ENCODE data around the gene RRP8. TPM values are rescaled to one million over a fixed set of nuclear protein-coding genes. Genes with fewer than 3 reads are reported as not detected.

RRP8 gene
- total and polyA plus RNA-seq, 5 donors from 2014 or later: 21.0 to 30.9 (median 23.6) TPM

DNA sequence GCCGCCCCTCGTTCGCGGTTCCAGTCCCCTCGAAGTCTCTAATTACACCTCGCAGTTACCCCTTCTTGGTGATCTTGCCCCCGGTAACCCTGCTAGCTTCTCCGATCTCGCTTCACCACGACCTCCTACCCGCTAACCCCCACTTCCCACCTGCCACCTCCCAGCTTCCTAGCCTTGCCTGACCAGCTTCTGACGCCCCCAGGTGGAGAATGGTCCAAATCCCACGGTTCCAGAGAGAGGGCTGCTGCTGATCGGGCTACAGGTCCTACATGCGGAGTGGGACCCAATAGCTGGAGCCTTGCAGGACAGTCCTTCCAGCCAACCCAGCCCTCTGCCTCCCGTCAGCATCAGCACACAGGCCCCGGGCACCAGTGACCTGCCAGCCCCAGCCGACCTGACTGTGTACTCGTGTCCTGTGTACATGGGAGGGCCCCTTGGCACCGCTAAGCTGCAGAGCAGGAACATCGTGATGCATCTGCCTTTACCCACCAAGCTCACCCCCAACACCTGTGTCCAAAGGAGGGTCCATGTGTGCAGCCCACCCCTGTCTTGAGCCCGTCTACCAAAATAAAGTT, 31.9 kb downstream of the RRP8 start:
- peaks cover 6 to 13% (median 9%) of the 10 kb centered on the region in 4 donors for H3K4me1 Mint-ChIP-seq
- no peak overlapping the region for H3K27ac Mint-ChIP-seq
- peaks cover 30% of the 10 kb centered on the region for H3K36me3 Mint-ChIP-seq
- H3K36me3 ChIP-seq (ENCODE audit: control insufficient read depth, insufficient read depth, low read length): no peaks in the 10 kb centered on the region
- H3K9me3 ChIP-seq (ENCODE audit: control insufficient read depth in 2 of 2, low read length in 2 of 2): no peaks in the 10 kb centered on the region
- H3K4me3 ChIP-seq (ENCODE audit: low read depth, low read length): no peak overlapping the region
- no peak overlapping the region for H3K4me3 Mint-ChIP-seq
- H3K27me3 Mint-ChIP-seq: no peaks in the 10 kb centered on the region
- H3K27me3 ChIP-seq (ENCODE audit: control insufficient read depth, insufficient read depth, low read length): no peaks in the 10 kb centered on the region
- H3K9me3 Mint-ChIP-seq: no peaks in the 10 kb centered on the region
- DNase-seq: no peak
- ATAC-seq (ENCODE audit: low read depth in 2 of 2): no peak
- H3K27ac ChIP-seq (ENCODE audit: insufficient read depth, low read length, poor library complexity, severe bottlenecking): no peak overlapping the region
- H3K4me1 ChIP-seq (ENCODE audit: control insufficient read depth, insufficient read depth, low read length, poor library complexity, severe bottlenecking): no peaks in the 10 kb centered on the region

GRCh38 chr11:6570691-6571427, 32.6 kb downstream of the RRP8 start:
- no peaks in the 10 kb centered on the region for H3K36me3 ChIP-seq (ENCODE audit: control insufficient read depth, insufficient read depth, low read length)
- Mint-ChIP-seq H3K9me3 (no peaks in the 10 kb centered on the region), H3K27ac (no peak overlapping the region), H3K4me1 (peaks cover 6 to 10% (median 7%) of the 10 kb centered on the region in 4 donors), H3K4me3 (no peak overlapping the region), H3K27me3 (no peaks in the 10 kb centered on the region), H3K36me3 (peaks cover 32% of the 10 kb centered on the region)
- no peaks in the 10 kb centered on the region for H3K4me1 ChIP-seq (ENCODE audit: control insufficient read depth, insufficient read depth, low read length, poor library complexity, severe bottlenecking)
- H3K27ac ChIP-seq (ENCODE audit: insufficient read depth, low read length, poor library complexity, severe bottlenecking): no peak overlapping the region
- H3K9me3 ChIP-seq (ENCODE audit: control insufficient read depth in 2 of 2, low read length in 2 of 2): no peaks in the 10 kb centered on the region
- no peak for ATAC-seq (ENCODE audit: low read depth in 2 of 2)
- no peak overlapping the region for H3K4me3 ChIP-seq (ENCODE audit: low read depth, low read length)
- no peak for DNase-seq
- H3K27me3 ChIP-seq (ENCODE audit: control insufficient read depth, insufficient read depth, low read length): no peaks in the 10 kb centered on the region

DNA sequence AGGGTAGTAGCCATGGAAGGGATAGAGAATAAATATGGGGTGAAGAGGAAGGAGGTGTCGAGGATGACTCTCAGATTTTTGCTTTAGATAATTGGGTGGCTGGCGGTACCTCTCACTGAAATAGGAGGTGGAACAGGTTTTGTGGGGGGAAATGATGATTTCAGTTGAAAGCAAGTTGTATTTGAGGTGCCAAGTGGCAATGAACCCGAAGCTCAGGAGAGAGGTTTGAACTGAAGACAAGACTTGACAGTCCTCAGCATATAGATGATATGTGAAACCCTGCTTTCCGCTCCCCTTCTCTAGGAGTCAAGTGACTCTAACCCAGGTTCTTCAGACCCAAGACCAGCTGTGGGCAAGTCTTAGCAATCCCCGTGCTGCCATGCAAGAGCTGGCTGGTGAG, 33.7 kb downstream of the RRP8 start:
- peaks cover 4 to 10% (median 6%) of the 10 kb centered on the region in 4 donors for H3K4me1 Mint-ChIP-seq
- Histone ChIP-seq H3K27ac (ENCODE audit: insufficient read depth, low read length, poor library complexity, severe bottlenecking) (no peak overlapping the region), H3K4me3 (ENCODE audit: low read depth, low read length) (no peak overlapping the region), H3K27me3 (ENCODE audit: control insufficient read depth, insufficient read depth, low read length) (no peaks in the 10 kb centered on the region), H3K4me1 (ENCODE audit: control insufficient read depth, insufficient read depth, low read length, poor library complexity, severe bottlenecking) (no peaks in the 10 kb centered on the region), H3K36me3 (ENCODE audit: control insufficient read depth, insufficient read depth, low read length) (no peaks in the 10 kb centered on the region), H3K9me3 (ENCODE audit: control insufficient read depth in 2 of 2, low read length in 2 of 2) (no peaks in the 10 kb centered on the region)
- DNase-seq (no peak), ATAC-seq (ENCODE audit: low read depth in 2 of 2) (no peak)
- H3K9me3 Mint-ChIP-seq: no peaks in the 10 kb centered on the region
- H3K27me3 Mint-ChIP-seq: no peaks in the 10 kb centered on the region
- peak overlapping the region in 1 of 3 donors; percentile 62 for H3K27ac Mint-ChIP-seq
- no peak overlapping the region for H3K4me3 Mint-ChIP-seq
- peaks cover 36% of the 10 kb centered on the region for H3K36me3 Mint-ChIP-seq

- Mint-ChIP-seq H3K36me3 (peaks cover 42% of the 10 kb centered on the region), H3K9me3 (no peaks in the 10 kb centered on the region), H3K4me1 (peaks cover 0 to 10% (median 5%) of the 10 kb centered on the region in 4 donors), H3K27me3 (no peaks in the 10 kb centered on the region), H3K4me3 (peak overlapping the region in 1 of 4 donors; percentile 6), H3K27ac (peak overlapping the region in 2 of 3 donors; percentile 33 to 52)
- Histone ChIP-seq H3K9me3 (ENCODE audit: control insufficient read depth in 2 of 2, low read length in 2 of 2) (no peaks in the 10 kb centered on the region), H3K27ac (ENCODE audit: insufficient read depth, low read length, poor library complexity, severe bottlenecking) (no peak overlapping the region), H3K27me3 (ENCODE audit: control insufficient read depth, insufficient read depth, low read length) (no peaks in the 10 kb centered on the region), H3K4me1 (ENCODE audit: control insufficient read depth, insufficient read depth, low read length, poor library complexity, severe bottlenecking) (no peaks in the 10 kb centered on the region), H3K4me3 (ENCODE audit: low read depth, low read length) (no peak overlapping the region), H3K36me3 (ENCODE audit: control insufficient read depth, insufficient read depth, low read length) (no peaks in the 10 kb centered on the region)
- ATAC-seq (ENCODE audit: low read depth in 2 of 2) (no peak), DNase-seq (no peak)
Observed at GRCh38 chr11:6568191-6568918, 35.1 kb downstream of the RRP8 start.

- no peak overlapping the region for H3K27ac ChIP-seq (ENCODE audit: insufficient read depth, low read length, poor library complexity, severe bottlenecking)
- H3K4me3 ChIP-seq (ENCODE audit: low read depth, low read length): no peak overlapping the region
- H3K27me3 Mint-ChIP-seq: no peaks in the 10 kb centered on the region
- no peaks in the 10 kb centered on the region for H3K4me1 ChIP-seq (ENCODE audit: control insufficient read depth, insufficient read depth, low read length, poor library complexity, severe bottlenecking)
- H3K36me3 ChIP-seq (ENCODE audit: control insufficient read depth, insufficient read depth, low read length): no peaks in the 10 kb centered on the region
- no peaks in the 10 kb centered on the region for H3K9me3 ChIP-seq (ENCODE audit: control insufficient read depth in 2 of 2, low read length in 2 of 2)
- peaks cover 40% of the 10 kb centered on the region for H3K36me3 Mint-ChIP-seq
- no peak overlapping the region for H3K4me3 Mint-ChIP-seq
- ATAC-seq (ENCODE audit: low read depth in 2 of 2) (no peak), DNase-seq (no peak)
- H3K27ac Mint-ChIP-seq: no peak overlapping the region
- H3K4me1 Mint-ChIP-seq: peaks cover 0 to 10% (median 2%) of the 10 kb centered on the region in 4 donors
- H3K9me3 Mint-ChIP-seq: no peaks in the 10 kb centered on the region
- H3K27me3 ChIP-seq (ENCODE audit: control insufficient read depth, insufficient read depth, low read length): no peaks in the 10 kb centered on the region
Observed at GRCh38 chr11:6567371-6567745, 36.1 kb downstream of the RRP8 start.

- no peaks in the 10 kb centered on the region for H3K9me3 ChIP-seq (ENCODE audit: control insufficient read depth in 2 of 2, low read length in 2 of 2)
- H3K27ac ChIP-seq (ENCODE audit: insufficient read depth, low read length, poor library complexity, severe bottlenecking): no peak overlapping the region
- Mint-ChIP-seq H3K9me3 (no peaks in the 10 kb centered on the region), H3K4me3 (no peak overlapping the region), H3K27ac (no peak overlapping the region), H3K36me3 (peaks cover 44% of the 10 kb centered on the region), H3K4me1 (peaks cover 0 to 10% (median 2%) of the 10 kb centered on the region in 4 donors), H3K27me3 (no peaks in the 10 kb centered on the region)
- H3K4me3 ChIP-seq (ENCODE audit: low read depth, low read length): no peak overlapping the region
- DNase-seq (no peak), ATAC-seq (ENCODE audit: low read depth in 2 of 2) (no peak)
- H3K27me3 ChIP-seq (ENCODE audit: control insufficient read depth, insufficient read depth, low read length): no peaks in the 10 kb centered on the region
- H3K36me3 ChIP-seq (ENCODE audit: control insufficient read depth, insufficient read depth, low read length): no peaks in the 10 kb centered on the region
- no peaks in the 10 kb centered on the region for H3K4me1 ChIP-seq (ENCODE audit: control insufficient read depth, insufficient read depth, low read length, poor library complexity, severe bottlenecking)
Observed at GRCh38 chr11:6566704-6567370, 36.6 kb downstream of the RRP8 start.

GRCh38 chr11:6565988-6566703, 37.3 kb downstream of the RRP8 start:
- H3K4me3 ChIP-seq (ENCODE audit: low read depth, low read length): no peak overlapping the region
- no peaks in the 10 kb centered on the region for H3K27me3 Mint-ChIP-seq
- no peaks in the 10 kb centered on the region for H3K9me3 Mint-ChIP-seq
- H3K27ac ChIP-seq (ENCODE audit: insufficient read depth, low read length, poor library complexity, severe bottlenecking): no peak overlapping the region
- H3K4me3 Mint-ChIP-seq: no peak overlapping the region
- peaks cover 0 to 10% (median 2%) of the 10 kb centered on the region in 4 donors for H3K4me1 Mint-ChIP-seq
- peaks cover 47% of the 10 kb centered on the region for H3K36me3 Mint-ChIP-seq
- ATAC-seq (ENCODE audit: low read depth in 2 of 2): no peak
- no peaks in the 10 kb centered on the region for H3K36me3 ChIP-seq (ENCODE audit: control insufficient read depth, insufficient read depth, low read length)
- H3K27ac Mint-ChIP-seq: no peak overlapping the region
- DNase-seq: no peak
- H3K27me3 ChIP-seq (ENCODE audit: control insufficient read depth, insufficient read depth, low read length): no peaks in the 10 kb centered on the region
- no peaks in the 10 kb centered on the region for H3K4me1 ChIP-seq (ENCODE audit: control insufficient read depth, insufficient read depth, low read length, poor library complexity, severe bottlenecking)
- no peaks in the 10 kb centered on the region for H3K9me3 ChIP-seq (ENCODE audit: control insufficient read depth in 2 of 2, low read length in 2 of 2)
